Erythroblast (primary cell): ENCODE data around the gene SCT.

Source experiments
- GATA1 ChIP-seq: IDR thresholded peaks from 2 replicates; pipeline ENCODE4 v1.6.1; 2011; ENCODE audit warnings: low read depth, mild to moderate bottlenecking, control low read depth, low read length, moderate library complexity
- POLR2A ChIP-seq: IDR thresholded peaks from 2 replicates; pipeline ENCODE4 v1.6.1; 2011; ENCODE audit warnings: mild to moderate bottlenecking, low read length

- TF ChIP-seq POLR2A: no peak
- no peak for TF ChIP-seq GATA1
These were observed 48.5 kb downstream of the SCT start for GRCh38 chr11:578276-579035.
